Natural killer cell (primary cell): ENCODE data around the gene PPID. TPM values are rescaled to one million over a fixed set of nuclear protein-coding genes. Genes with fewer than 3 reads are reported as not detected.

Experiments
- ATAC-seq, 3 donors: fragments of 150-1000 bp in 2 of 3; fragments of 200-7000 bp in 1 of 3; cut with Tn5 transposase; 1 replicate in 1 of 3; 2 replicates in 2 of 3; pipeline ENCODE4 v1.10.0; 2021; ENCODE audit warnings: mild to moderate bottlenecking in 2 of 3, moderate library complexity in 2 of 3
- DNase-seq, 2 donors: peaks; one replicate each; pipeline versions ENCODE4 v3.0.0 to v3.0.0-alpha.2; 2013 to 2021; ENCODE audit warnings: mixed read lengths in 1 of 2
- H3K27ac ChIP-seq: one replicate; pipeline ENCODE4 v1.5.1; 2013; ENCODE audit warnings: mild to moderate bottlenecking, low read length
- H3K27me3 ChIP-seq: one replicate; pipeline ENCODE4 v1.6.1; 2013; ENCODE audit warnings: low read length; ENCODE audit not compliant: control insufficient read depth, insufficient read depth
- H3K36me3 ChIP-seq: one replicate; pipeline ENCODE4 v1.6.1; 2013; ENCODE audit warnings: low read length; ENCODE audit not compliant: control insufficient read depth, insufficient read depth
- H3K4me1 ChIP-seq: one replicate; pipeline ENCODE4 v1.6.1; 2013; ENCODE audit warnings: low read length; ENCODE audit not compliant: control insufficient read depth, insufficient read depth
- H3K4me3 ChIP-seq: one replicate; pipeline ENCODE4 v1.5.1; 2013; ENCODE audit warnings: low read length
- H3K9me3 ChIP-seq: one replicate; pipeline ENCODE4 v1.6.1; 2013; ENCODE audit warnings: low read length; ENCODE audit not compliant: control insufficient read depth, insufficient read depth
- H3K27ac Mint-ChIP-seq, 2 donors: one replicate each; pipeline ENCODE4 v1.8.0; 2022; ENCODE audit warnings: mild to moderate bottlenecking in 2 of 2, mixed read lengths in 2 of 2, moderate library complexity in 1 of 2
- H3K27me3 Mint-ChIP-seq, 2 donors: one replicate each; pipeline ENCODE4 v1.8.0; 2022; ENCODE audit warnings: low read depth in 2 of 2, mixed read lengths in 2 of 2
- H3K36me3 Mint-ChIP-seq: one replicate; pipeline ENCODE4 v1.8.0; 2022; ENCODE audit warnings: mixed read lengths
- H3K4me1 Mint-ChIP-seq, 2 donors: one replicate each; pipeline ENCODE4 v1.8.0; 2022; ENCODE audit warnings: mixed read lengths in 2 of 2
- H3K4me3 Mint-ChIP-seq: one replicate; pipeline ENCODE4 v1.8.0; 2022; ENCODE audit warnings: mild to moderate bottlenecking, moderate library complexity, mixed read lengths
- H3K9me3 Mint-ChIP-seq, 2 donors: one replicate each; pipeline ENCODE4 v1.8.0; 2022; ENCODE audit warnings: mixed read lengths in 2 of 2
- CTCF ChIP-seq: fragments of 200-600 bp; IDR thresholded peaks from one replicate; pipeline ENCODE4 v1.8.0; 2022; ENCODE audit warnings: antibody characterized with exemption
- WGBS: methylation state at CpG from one replicate; pipeline ENCODE4 v1.1.7; 2013; ENCODE audit warnings: missing lambda C conversion rate; ENCODE audit not compliant: insufficient coverage; 5-methylcytosine and 5-hydroxymethylcytosine counted together
- intact Hi-C: fragments of 100-400 bp; cut with micrococcal nuclease; formaldehyde crosslinking; loops from one replicate; pipeline ENCODE4 v1.14.2; 2022
- total RNA-seq, 4 donors: library from RNA; stranded (reverse); fragments of 120-200 nt in 1 of 4; gene quantifications; one replicate each; pipeline versions ENCODE4 v1.2.3 to v1.2.4, GENCODE V29; 2013 to 2022

Gene PPID
- total RNA-seq, 3 donors from 2014 or later (not counting 1 experiment from before 2014, with no cell fraction given): 21.5 to 30.7 (median 21.8) TPM

- Mint-ChIP-seq H3K4me3 (no peak overlapping the region), H3K36me3 (peaks cover 17% of the 10 kb centered on the region), H3K9me3 (no peaks in the 10 kb centered on the region), H3K27me3 (no peaks in the 10 kb centered on the region), H3K27ac (no peak overlapping the region), H3K4me1 (no peaks in the 10 kb centered on the region)
- Histone ChIP-seq H3K4me3 (no peak overlapping the region), H3K9me3 (no peaks in the 10 kb centered on the region), H3K4me1 (no peaks in the 10 kb centered on the region), H3K27me3 (no peaks in the 10 kb centered on the region), H3K27ac (no peak overlapping the region), H3K36me3 (peaks cover 20% of the 10 kb centered on the region)
- no peak for DNase-seq
- no peak for ATAC-seq
- intact Hi-C loops: no loop called here
- TF ChIP-seq CTCF: no peak
- WGBS: no CpG with 5 or more reads among the region's 1 CpG
Observed at GRCh38 chr4:158688813-158689212, 34.4 kb downstream of the PPID start.

- H3K9me3 Mint-ChIP-seq: no peaks in the 10 kb centered on the region
Observed at GRCh38 chr4:158682066-158682465, 41.1 kb downstream of the PPID start.

GRCh38 chr4:158681629-158682028 is 41.6 kb downstream of the PPID start:
- Mint-ChIP-seq H3K36me3 (peaks cover 8% of the 10 kb centered on the region), H3K4me1 (peaks cover 4 to 5% of the 10 kb centered on the region in 2 donors), H3K27ac (no peak overlapping the region), H3K27me3 (no peaks in the 10 kb centered on the region), H3K4me3 (no peak overlapping the region), H3K9me3 (no peaks in the 10 kb centered on the region)
- TF ChIP-seq CTCF: no peak
- DNase-seq (no peak), ATAC-seq (no peak)
- WGBS: no CpG with 5 or more reads among the region's 1 CpG
- no peak overlapping the region for H3K4me3 ChIP-seq
- H3K27ac ChIP-seq: no peak overlapping the region
- H3K36me3 ChIP-seq: peaks cover 11% of the 10 kb centered on the region
- intact Hi-C loops: no loop called here
- H3K4me1 ChIP-seq: no peaks in the 10 kb centered on the region
- H3K27me3 ChIP-seq: no peaks in the 10 kb centered on the region
- H3K9me3 ChIP-seq: no peaks in the 10 kb centered on the region

More at GRCh38 chr4:158682066-158682465, 41.1 kb downstream of the PPID start:
- no peak overlapping the region for H3K27ac Mint-ChIP-seq
- DNase-seq: no peak
- Histone ChIP-seq H3K27ac (no peak overlapping the region), H3K9me3 (no peaks in the 10 kb centered on the region), H3K36me3 (peaks cover 11% of the 10 kb centered on the region), H3K27me3 (no peaks in the 10 kb centered on the region), H3K4me1 (no peaks in the 10 kb centered on the region), H3K4me3 (no peak overlapping the region)
- no peak for TF ChIP-seq CTCF
- H3K4me1 Mint-ChIP-seq: peaks cover under 1 to 4% of the 10 kb centered on the region in 2 donors
- intact Hi-C loops: no loop called here
- no peaks in the 10 kb centered on the region for H3K27me3 Mint-ChIP-seq
- ATAC-seq: no peak
- H3K36me3 Mint-ChIP-seq: peaks cover 8% of the 10 kb centered on the region
- 97% methylated on average over 2 of the region's 2 CpGs for WGBS
- H3K4me3 Mint-ChIP-seq: no peak overlapping the region

GRCh38 chr4:158678767-158679166 is 44.4 kb downstream of the PPID start:
- ATAC-seq (no peak), DNase-seq (no peak)
- H3K27me3 Mint-ChIP-seq: no peaks in the 10 kb centered on the region
- Histone ChIP-seq H3K27me3 (no peaks in the 10 kb centered on the region), H3K4me1 (no peaks in the 10 kb centered on the region), H3K36me3 (peaks cover 2% of the 10 kb centered on the region), H3K4me3 (no peak overlapping the region), H3K27ac (no peak overlapping the region), H3K9me3 (no peaks in the 10 kb centered on the region)
- no peak for TF ChIP-seq CTCF
- H3K27ac Mint-ChIP-seq: no peak overlapping the region
- no peak overlapping the region for H3K4me3 Mint-ChIP-seq
- 92% methylated on average over 2 of the region's 2 CpGs for WGBS
- H3K36me3 Mint-ChIP-seq: no peaks in the 10 kb centered on the region
- intact Hi-C loops: no loop called here
- H3K9me3 Mint-ChIP-seq: no peaks in the 10 kb centered on the region
- H3K4me1 Mint-ChIP-seq: peaks cover 4 to 5% of the 10 kb centered on the region in 2 donors
